Suppressor macrophage (primary cell): ENCODE measurements around the gene AP3D1.

ENCODE experiments used
- DNase-seq, 4 experiments: peaks; one replicate each; pipeline ENCODE4 v3.0.0-alpha.2; 2020 to 2022

The AP3D1 gene

DNA sequence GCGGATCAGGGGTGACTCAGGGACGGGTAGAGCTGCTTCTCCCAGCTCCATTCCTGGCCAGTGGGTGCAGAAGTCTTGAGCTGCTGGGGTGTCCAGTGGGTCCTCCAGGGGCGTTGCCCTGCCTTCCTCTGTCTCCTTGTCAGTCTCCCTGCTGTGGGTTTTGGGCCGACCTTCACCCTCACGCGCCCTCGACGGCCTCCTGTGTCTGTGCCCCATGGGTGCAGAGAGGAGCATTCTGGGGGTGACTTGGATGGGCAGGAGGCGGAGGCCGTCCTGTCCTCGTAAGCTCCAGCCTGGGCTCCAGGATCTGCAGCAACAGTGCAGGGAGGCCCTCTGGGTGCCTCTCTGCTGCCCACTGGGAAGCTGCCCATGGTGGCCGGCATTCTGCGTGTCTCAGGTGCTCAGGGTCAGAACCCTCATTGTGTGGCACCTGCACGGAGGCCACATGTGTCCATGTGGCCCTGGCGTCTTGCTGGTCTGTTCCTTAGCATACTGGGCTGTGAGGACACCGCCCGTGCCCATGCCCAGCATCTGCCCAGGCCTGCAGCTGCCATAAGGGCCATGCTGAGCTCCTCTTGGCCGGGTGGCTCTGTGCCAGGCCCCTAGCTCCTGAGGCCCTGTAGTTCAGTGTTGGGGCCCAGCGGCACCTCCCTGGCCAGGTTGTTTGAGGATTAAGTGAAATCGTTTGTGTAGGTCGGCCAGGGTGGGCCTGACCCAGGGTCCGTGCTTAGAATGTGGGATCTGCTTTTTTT lies 29.7 kb upstream of the AP3D1 start:
- no peak for DNase-seq

GRCh38 chr19:2180114-2180513 lies 28.7 kb upstream of the AP3D1 start:
- DNase-seq, result no peak

DNA sequence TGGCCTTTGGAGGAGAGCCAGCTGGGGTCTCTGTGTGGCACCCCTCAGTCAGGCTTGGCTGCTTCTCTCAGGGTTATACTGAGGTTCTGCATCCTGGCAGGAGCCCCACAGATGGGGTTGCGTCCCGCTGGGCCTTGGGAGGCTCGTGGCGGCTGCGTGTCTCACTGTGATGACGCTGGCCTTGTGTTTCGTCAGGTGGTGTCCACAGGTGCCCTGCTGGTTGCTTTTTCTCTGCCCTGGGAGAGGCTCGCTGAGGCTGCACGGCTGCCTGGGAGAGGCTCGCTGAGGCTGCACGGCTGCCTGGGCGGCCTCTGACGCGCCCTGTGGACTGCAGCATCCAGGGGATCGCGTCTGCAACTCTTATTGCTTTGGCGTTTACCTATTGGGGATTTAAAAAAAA lies 27.7 kb upstream of the AP3D1 start:
- DNase-seq, result no peak

DNA sequence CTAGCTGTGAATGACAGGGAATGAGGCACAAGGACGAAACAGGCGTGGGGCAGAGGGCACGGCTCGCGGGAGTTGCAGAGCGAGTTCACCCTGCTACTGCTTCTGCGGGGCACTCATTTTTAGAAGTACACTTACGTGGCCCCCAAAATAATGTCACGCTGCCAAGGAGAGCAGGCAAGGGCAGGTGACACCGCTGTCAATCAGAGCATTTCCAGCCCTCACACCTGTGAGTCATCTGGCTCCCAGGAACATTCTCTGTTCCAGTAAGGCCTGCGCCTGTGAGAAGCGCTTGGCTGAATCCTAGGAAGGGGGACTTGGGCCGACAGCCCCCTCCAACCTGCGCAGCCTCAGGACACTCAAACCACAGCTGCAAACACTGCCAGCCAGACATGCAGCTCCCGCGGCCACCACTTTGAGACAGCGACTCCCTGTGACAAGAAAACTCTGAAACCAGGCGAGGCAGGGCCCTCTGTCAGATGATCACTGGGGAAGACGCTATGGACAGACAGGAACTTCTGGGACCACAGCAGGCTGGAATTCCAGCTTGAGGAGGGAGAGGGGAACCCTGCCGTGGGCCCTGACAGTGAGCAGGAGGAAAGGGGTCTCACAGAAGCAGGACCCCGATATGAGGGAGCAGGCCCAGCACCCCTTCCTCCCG lies 25.1 kb upstream of the AP3D1 start:
- DNase-seq, result no peak

DNA sequence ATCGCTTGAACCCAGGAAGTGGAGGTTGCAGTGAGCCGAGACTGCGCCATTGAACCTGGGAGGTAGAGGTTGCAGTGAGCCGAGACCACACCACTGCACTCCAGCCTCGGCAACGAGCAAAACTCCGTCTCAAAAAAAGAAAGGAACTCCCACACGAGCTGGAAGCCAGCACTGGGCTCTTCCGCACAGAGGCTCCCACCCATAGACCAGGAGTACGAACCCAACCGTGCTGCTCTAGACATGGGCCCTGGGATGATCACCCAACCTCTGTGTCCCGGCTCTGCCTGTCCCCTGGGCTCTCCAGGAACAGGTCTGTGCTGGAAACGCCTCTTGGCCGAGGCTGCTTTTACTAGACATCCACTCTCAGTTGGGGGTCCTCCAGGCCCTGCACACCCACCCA lies 24.4 kb upstream of the AP3D1 start:
- no peak for DNase-seq

DNA sequence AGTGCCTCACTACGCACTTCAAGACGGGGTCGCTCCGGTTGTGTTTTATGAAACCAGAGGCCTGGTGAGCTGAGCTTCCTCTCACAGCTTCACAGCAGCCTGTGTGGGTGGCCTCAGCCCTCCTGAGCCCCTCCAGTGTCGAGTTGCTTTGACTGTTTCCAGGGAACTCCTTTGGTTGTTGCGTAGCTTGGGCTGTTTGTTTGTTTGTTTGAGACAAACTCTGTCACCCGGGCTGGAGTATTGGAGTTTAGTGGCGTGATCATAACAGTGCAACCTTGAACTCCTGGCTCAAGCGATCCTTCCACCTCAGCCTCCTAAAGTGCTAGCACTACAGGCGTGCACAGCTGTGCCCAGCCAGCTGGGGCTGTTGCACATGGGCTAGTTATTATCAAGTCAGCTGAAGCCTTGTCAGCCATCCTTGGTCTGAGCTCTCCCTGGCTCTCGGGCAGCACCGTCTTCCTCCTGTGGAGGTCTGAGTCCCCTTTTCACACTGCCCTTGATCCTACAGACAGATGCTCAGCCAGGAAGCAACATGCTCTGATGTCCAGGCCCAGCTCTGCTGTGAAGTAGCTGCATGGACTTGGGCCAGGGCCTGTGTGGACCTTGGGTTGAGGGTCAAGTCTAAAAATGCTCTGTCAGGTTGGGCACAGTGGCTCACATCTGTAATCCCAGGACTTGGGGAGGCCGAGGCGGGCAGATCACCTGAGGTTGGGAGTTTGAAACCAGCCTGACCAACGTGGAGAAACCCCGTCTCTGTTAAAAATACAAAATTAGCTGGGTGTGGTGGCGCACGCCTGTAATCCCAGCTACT lies 22.6 kb upstream of the AP3D1 start:
- peak in 3 of 4 experiments; percentile 50 to 55 (median 52) for DNase-seq

DNA sequence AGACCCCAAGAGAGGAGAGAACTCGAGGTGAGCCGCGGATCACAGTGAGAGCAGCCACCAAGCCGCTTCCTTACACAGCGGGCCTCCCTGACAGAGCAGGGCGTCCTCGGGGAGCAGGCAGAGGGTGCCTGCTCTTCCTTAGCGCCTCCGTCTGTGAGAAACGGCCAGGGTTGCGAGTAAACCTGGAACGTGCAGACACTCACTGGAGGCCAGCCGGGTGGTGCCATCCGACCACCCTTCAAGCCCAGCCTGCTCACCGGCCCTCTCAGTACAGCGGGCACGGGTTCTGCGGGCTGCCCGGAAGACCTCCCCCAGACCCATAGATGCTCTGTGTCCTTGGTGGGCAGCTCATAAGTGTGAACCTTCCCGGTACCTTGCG lies 22.0 kb upstream of the AP3D1 start:
- DNase-seq, result no peak

DNA sequence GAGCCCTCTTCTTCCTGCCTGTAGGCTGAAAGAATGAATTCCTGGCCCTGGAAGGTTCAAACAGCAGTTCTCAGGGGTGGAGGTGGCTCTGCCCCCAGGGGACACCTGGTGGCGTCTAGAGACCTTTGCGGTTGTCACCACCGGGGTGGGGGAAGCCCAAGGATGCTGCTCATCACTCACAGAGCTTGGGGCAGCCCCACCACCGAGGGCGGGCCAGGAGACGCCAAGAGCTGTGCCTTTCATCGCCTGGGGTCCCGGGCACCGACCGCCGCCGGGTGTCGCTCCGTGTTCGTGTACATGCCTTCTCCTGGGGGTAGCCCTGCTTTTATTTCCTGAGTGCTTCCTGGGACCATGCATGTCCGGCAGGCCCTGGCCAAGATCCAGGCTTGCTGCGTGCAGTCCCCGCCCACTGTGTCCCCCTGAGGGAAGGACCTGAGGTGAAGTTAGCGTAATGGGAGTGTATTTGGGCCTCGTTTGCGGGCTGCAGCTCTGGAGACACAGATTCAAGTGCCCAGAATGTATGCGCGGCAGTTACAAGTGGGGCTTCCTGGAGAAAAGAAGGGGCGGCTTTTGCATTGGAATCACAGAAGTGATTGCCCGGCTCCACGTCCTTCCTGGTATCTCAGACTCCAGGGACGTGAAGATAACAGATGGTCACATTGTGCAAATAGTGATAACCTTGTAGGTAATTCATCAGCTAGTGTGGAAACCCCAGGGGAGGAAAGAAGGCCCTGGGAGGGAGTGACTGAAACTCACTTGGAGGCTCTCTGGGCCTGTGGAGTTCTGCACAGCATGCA lies 20.2 kb upstream of the AP3D1 start:
- DNase-seq, result no peak

- DNase-seq, result no peak
These were observed 19.6 kb upstream of the AP3D1 start for GRCh38 chr19:2170987-2171348.

DNA sequence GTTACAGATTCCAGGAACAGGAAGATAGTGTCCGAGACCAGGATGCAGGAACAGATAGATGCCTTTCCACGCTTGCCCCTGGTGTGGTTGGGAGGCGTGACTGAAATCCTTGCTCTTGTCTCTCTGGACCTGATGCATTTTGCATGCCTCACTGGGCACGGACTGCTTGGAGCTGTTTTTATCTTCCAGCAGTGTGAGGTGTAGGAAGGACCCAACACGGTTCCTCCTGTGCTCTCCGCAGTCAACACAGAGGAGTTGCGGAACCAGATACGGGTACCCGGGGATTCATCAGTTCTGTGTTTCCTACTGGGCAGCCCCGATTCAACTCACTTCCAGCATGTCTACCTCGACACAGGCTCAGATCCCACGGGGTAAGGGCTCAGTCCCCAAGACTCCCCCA lies 18.9 kb upstream of the AP3D1 start:
- DNase-seq, result peak in 1 of 4 experiments; percentile 20

DNA sequence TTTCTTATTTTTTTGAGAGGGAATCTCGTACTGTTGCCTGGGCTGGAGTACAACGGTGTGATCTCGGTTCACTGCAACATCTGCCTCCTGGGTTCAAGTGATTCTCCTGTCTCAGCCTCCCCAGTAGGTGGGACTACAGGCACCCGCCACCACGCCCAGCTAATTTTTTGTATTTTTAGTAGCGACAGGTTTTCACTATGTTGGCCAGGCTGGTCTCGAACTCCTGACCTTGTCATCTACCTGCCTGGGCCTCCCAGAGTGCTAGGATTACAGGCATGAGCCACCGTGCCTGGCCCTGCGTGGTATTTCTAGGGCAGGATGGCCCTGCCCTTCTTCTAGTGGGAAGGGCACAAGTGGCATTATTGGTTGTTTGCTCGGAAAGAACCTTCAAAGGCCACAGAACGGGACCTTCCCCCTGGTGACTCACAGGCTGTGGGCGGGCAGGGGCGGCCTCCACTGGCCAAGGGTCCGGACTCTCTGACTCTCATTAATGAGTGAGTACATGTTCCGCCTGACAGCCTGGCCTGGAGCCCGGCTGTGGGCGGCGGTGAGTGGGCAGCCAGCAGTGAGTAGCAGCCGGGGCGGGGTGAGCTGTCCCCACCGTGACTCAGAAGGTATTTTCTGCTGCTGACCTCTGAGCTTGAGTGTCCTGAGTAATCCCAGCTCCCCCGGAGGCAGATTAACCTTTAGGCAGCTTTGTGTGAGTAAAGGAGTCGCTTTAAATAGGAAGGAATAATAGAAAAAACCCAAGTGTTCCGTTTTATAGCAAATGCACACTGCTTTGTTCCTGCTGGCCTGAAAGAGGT lies 17.5 kb upstream of the AP3D1 start:
- DNase-seq, result peak; percentile 99 to 100 (median 100)

DNA sequence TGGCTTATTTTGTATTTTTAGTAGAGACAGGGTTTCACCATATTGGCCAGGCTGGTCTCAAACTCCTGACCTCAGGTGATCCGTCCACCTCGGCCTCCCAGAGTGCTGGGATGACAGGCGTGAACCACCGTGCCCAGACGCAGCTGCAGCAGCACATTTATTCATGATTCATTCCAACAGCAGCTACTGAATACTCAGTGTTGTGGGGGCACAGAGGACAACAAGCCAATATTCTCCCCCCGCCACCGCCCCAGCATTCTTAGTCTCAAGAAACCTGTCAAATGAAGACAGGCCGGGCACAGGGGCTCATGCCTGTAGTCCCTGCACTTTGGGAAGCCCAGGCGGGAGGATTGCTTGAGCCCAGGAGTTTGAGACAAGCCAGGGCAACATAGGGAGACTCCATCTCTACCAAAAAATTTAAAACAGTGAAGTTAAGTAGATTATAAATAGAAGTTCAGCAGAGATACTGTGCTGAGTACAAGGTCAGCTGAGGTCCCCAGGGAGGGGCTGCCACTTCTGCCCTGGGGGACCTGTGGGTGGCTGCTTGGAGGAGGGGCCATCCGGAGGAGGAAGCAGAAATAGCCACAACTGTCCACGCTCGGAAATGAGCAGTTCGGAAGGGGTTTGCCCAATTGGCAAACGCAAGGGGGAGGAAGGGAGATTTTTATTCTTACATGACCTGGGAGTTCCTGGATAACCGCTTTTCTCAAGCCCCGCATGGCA lies 16.7 kb upstream of the AP3D1 start:
- DNase-seq, result peak; percentile 93 to 99 (median 96)

DNA sequence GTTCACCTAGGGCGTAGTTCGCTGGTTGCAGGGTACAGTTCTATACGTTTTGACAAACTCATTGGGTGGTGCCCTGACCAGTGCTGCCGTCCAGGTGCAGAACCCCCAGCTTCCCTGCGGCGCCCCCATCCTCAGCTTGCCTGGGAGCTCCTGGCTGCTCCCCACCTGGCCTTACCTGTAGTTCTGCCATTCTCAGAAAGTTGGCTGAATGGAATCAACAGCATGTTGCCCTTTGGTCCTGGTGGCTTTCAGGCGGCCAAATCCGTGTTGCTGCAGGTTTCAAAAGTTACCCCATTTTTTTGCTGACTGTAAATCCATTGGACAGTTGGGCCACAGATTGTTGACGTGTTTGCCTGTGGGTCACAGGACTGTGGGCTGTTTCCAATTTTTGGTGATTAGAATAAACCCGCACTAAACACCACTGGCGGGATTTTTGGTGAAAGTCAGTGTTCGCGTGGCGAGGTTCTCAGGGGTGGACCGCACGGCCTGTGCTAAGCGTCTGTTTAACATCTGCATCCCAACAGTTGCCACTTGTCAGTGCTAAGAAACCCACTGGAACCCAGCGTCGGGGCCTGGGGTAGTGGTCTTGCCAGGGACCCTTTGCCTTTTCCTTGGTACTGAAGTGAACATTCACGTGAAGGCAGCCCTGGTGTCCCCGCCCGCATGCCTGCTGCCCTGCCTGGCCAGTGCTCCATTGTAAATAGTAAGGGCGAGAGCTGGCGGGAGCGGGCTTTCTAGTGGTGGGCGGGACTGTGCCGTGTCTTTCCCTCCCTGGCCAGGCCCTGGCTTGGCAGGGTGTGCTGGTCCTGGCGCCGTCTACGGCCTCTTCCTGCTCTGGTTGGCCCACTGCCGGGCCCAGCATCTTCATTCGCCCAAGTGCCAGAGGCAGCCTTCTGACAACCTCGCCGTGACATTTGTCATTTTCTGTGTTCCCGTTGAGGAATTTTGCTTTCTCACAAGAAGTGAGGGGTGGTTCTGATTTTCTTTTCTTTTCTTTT lies 15.7 kb upstream of the AP3D1 start:
- DNase-seq, result peak; percentile 53 to 72 (median 68)

DNA sequence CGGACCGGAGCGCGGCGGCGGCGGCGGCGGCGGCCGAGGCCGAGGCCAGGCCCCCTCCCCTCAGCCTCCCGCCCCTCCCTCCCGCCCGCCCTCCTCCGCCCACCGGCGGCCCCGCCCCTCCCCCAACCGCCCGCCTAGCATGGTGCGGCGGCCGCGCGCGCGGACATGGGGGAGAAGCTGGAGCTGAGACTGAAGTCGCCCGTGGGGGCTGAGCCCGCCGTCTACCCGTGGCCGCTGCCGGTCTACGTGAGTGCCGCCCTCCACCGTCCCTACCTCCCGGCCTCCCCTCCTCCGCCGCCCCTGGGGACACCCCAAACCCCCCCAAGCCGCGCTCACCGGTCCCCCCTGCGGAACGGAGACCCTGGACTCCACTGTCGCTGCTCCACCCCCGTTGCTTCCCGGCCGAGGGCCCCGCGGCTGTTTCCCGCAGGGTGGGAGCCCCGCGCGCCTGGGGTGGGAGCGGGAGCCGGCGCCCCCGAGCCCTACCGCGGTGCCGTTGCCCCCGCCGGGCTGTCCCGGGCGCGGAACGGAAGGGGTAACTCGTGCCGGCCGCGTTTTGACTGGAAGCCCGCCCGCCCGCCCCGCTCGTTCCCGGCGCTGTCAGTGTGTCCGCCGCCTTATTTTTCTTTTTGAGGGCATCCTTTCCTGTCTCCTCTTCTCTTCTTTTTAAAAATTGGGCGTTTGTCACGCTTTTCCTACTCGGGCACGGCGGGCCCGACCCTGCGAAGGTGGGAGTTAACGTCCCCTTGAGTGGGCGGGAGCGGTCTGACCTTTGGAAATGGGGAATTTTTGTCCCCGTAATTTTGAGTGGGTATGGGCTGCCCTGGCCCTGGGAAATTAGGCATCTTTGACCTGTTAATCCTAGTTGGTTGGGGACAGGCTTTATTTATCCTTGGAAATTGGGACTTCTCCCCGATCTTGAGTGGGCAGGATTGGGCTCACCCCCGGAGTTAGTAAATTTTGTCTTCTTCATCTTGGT lies 12.9 kb upstream of the AP3D1 start:
- peak; percentile 69 to 91 (median 84) for DNase-seq

DNA sequence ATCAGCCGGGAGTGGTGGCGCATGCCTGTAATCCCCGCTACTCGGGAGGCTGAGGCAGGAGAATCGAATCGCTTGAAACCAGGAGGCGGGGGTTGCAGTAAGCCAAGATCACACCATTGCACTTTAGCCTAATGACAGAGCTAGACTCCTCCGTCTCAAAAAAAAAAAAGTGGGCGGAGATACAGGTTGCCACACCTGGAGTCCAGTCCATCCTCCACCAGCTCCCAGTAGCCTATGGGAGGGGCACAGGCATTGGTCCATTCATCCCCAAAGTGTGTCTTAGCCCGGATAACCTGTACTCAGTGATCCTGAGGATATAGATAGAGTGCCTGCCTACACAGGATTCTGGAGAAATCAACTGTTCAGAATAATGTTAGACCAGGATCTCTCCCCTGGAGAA lies 9.0 kb upstream of the AP3D1 start:
- no peak for DNase-seq

GRCh38 chr19:2157452-2157851 lies 6.1 kb upstream of the AP3D1 start:
- DNase-seq, result no peak

GRCh38 chr19:2154587-2155075 lies 3.3 kb upstream of the AP3D1 start:
- DNase-seq, result no peak

DNA sequence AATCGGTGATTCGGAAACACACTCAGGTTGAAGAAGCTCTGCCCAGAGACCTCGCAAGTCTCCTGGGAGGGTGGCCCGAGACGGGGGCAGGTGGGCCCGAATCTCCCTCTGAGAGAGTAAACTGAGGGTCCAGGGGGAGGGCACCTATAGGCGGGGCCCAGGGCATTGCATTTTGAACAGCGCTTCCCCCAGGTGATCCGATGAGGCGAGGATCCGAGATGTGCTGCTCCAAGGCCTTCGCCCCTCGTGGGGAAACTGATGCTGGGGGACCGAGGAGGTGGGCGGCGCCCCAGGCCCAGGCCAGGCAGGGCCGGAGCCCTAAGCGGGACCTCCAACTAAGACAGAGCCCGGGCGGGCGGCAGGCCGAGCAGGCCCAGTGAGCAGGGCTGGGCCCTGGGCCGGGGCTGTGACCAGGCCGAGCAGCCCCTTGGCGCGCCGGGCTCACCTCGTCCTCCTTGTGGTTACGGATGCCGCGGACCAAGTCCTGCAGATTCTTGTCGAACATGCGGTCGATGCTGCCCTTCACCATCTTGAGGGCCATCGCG lies 500 bp downstream of the AP3D1 start:
- DNase-seq, result no peak
